Activated CD4-positive, alpha-beta T cell treated with anti-CD3 and anti-CD28 coated beads, Interleukin-2, amount 50 U/mL, for 48 hours (primary cell): ENCODE results near the gene GRAP2.

Experiments used
- DNase-seq, 2 experiments: peaks; one replicate each; pipeline ENCODE4 v3.0.0-alpha.2; 2020

GRAP2 gene

GRCh38 chr22:39995393-39996252 is 94.7 kb downstream of the GRAP2 start:
- DNase-seq, result no peak

- no peak for DNase-seq
Measured at GRCh38 chr22:39996732-39997131, 95.8 kb downstream of the GRAP2 start.

GRCh38 chr22:39997421-39997820 is 96.5 kb downstream of the GRAP2 start:
- no peak for DNase-seq

- DNase-seq, result no peak
Measured at GRCh38 chr22:39997939-39998726, 97.2 kb downstream of the GRAP2 start.

GRCh38 chr22:39999144-39999757 is 98.4 kb downstream of the GRAP2 start:
- DNase-seq, result no peak

- DNase-seq, result no peak
Measured at GRCh38 chr22:40000171-40000570, 99.3 kb downstream of the GRAP2 start.

GRCh38 chr22:40001106-40001505 is 100.2 kb downstream of the GRAP2 start:
- no peak for DNase-seq

- no peak for DNase-seq
Measured at GRCh38 chr22:40001800-40002577, 101.1 kb downstream of the GRAP2 start.

GRCh38 chr22:40002935-40003715 is 102.2 kb downstream of the GRAP2 start:
- no peak for DNase-seq

- no peak for DNase-seq
Measured at GRCh38 chr22:40004836-40005235, 104.0 kb downstream of the GRAP2 start.

- no peak for DNase-seq
Measured at GRCh38 chr22:40006641-40007040, 105.8 kb downstream of the GRAP2 start.

GRCh38 chr22:40007853-40008710 is 107.2 kb downstream of the GRAP2 start:
- DNase-seq, result no peak

GRCh38 chr22:40008726-40009291 is 107.9 kb downstream of the GRAP2 start:
- no peak for DNase-seq

GRCh38 chr22:40009292-40009774 is 108.4 kb downstream of the GRAP2 start:
- no peak for DNase-seq

GRCh38 chr22:40009951-40010671 is 109.2 kb downstream of the GRAP2 start:
- DNase-seq, result peak; percentile 16 to 19

GRCh38 chr22:40010746-40011145 is 109.9 kb downstream of the GRAP2 start:
- no peak for DNase-seq

GRCh38 chr22:40014667-40015248 is 113.9 kb downstream of the GRAP2 start:
- DNase-seq, result no peak

GRCh38 chr22:40015358-40015976 is 114.6 kb downstream of the GRAP2 start:
- no peak for DNase-seq

GRCh38 chr22:40018051-40018450 is 117.2 kb downstream of the GRAP2 start:
- DNase-seq, result no peak
